BLaER1 (cell line): ENCODE measurements around the gene KIRREL2.

Experiments used
- H3K27ac ChIP-seq: shearing (Covaris generic); formaldehyde crosslinking; 2 replicates; pipeline ENCODE4 v1.8.1; 2022
- H3K27me3 ChIP-seq: shearing (Covaris generic); formaldehyde crosslinking; 2 replicates; pipeline ENCODE4 v1.8.1; 2022
- H3K36me3 ChIP-seq: shearing (Covaris generic); formaldehyde crosslinking; 2 replicates; pipeline ENCODE4 v1.8.1; 2022
- H3K4me1 ChIP-seq: shearing (Covaris generic); formaldehyde crosslinking; 2 replicates; pipeline ENCODE4 v1.8.1; 2022
- H3K4me2 ChIP-seq: shearing (Covaris generic); formaldehyde crosslinking; 2 replicates; pipeline ENCODE4 v1.8.1; 2022
- H3K4me3 ChIP-seq: shearing (Covaris generic); formaldehyde crosslinking; 2 replicates; pipeline ENCODE4 v1.8.1; 2022
- H3K9ac ChIP-seq: shearing (Covaris generic); formaldehyde crosslinking; 2 replicates; pipeline ENCODE4 v1.8.1; 2022
- H3K9me3 ChIP-seq: shearing (Covaris generic); formaldehyde crosslinking; 2 replicates; pipeline ENCODE4 v1.8.1; 2022
- H4K20me1 ChIP-seq: shearing (Covaris generic); formaldehyde crosslinking; 2 replicates; pipeline ENCODE4 v1.8.1; 2022
- Cebpa-rat ChIP-seq: shearing (Covaris generic); IDR thresholded peaks from 2 replicates; pipeline ENCODE4 v1.8.1; 2022

KIRREL2 gene

GRCh38 chr19:35856546-35857149 is at the start of gene KIRREL2:
KIRREL2 (plus strand) TSS chr19:35856911; CDS start chr19:35857120, 209 bp downstream.
- no peak for TF ChIP-seq Cebpa-rat
- peak within 1 kb of the TSS; percentile 67 for H3K4me3 ChIP-seq
- H3K4me1 ChIP-seq: peaks cover 15% of the 10 kb centered on the region
- peak within 1 kb of the TSS; percentile 84 for H3K4me2 ChIP-seq
- peaks cover 41% of the 10 kb centered on the region for H4K20me1 ChIP-seq
- peaks cover 98% of the 10 kb centered on the region for H3K27me3 ChIP-seq
- H3K9ac ChIP-seq: peak within 1 kb of the TSS; percentile 44; the same call in 1 of the 2 replicates
- H3K27ac ChIP-seq: no peak within 1 kb of the TSS
- no peaks in the 10 kb centered on the region for H3K36me3 ChIP-seq
- H3K9me3 ChIP-seq: no peaks in the 10 kb centered on the region

GRCh38 chr19:35807633-35808032 is 49.1 kb upstream of the KIRREL2 start:
- H3K4me2 ChIP-seq: no peak overlapping the region
- no peaks in the 10 kb centered on the region for H3K36me3 ChIP-seq
- no peaks in the 10 kb centered on the region for H3K9me3 ChIP-seq
- no peak overlapping the region for H3K9ac ChIP-seq
- H3K27me3 ChIP-seq: no peaks in the 10 kb centered on the region
- no peak for TF ChIP-seq Cebpa-rat
- H3K4me3 ChIP-seq: no peak overlapping the region
- peaks cover 75% of the 10 kb centered on the region for H3K4me1 ChIP-seq
- H4K20me1 ChIP-seq: no peaks in the 10 kb centered on the region
- no peak overlapping the region for H3K27ac ChIP-seq

GRCh38 chr19:35811317-35812219 is 45.1 kb upstream of the KIRREL2 start:
- Histone ChIP-seq H3K4me3 (no peak overlapping the region), H3K36me3 (no peaks in the 10 kb centered on the region), H3K9me3 (no peaks in the 10 kb centered on the region), H3K27me3 (no peaks in the 10 kb centered on the region), H3K9ac (no peak overlapping the region), H4K20me1 (no peaks in the 10 kb centered on the region), H3K27ac (no peak overlapping the region), H3K4me2 (no peak overlapping the region; the same call in 1 of the 2 replicates), H3K4me1 (peaks cover 36% of the 10 kb centered on the region)
- TF ChIP-seq Cebpa-rat: no peak

GRCh38 chr19:35812220-35813042 is 44.3 kb upstream of the KIRREL2 start, which contains the start of gene PRODH2:
PRODH2 (minus strand) TSS chr19:35812845; CDS start chr19:35812805, 40 bp downstream.
- Histone ChIP-seq H3K4me2 (no peak within 1 kb of the TSS; the same call in 1 of the 2 replicates), H3K27me3 (no peaks in the 10 kb centered on the region), H3K36me3 (no peaks in the 10 kb centered on the region), H4K20me1 (no peaks in the 10 kb centered on the region), H3K27ac (no peak within 1 kb of the TSS), H3K9me3 (no peaks in the 10 kb centered on the region), H3K9ac (no peak within 1 kb of the TSS), H3K4me1 (peaks cover 30% of the 10 kb centered on the region), H3K4me3 (no peak within 1 kb of the TSS)
- TF ChIP-seq Cebpa-rat: no peak

- no peaks in the 10 kb centered on the region for H3K27me3 ChIP-seq
- H3K27ac ChIP-seq: no peak overlapping the region
- no peak overlapping the region for H3K4me2 ChIP-seq
- no peak overlapping the region for H3K4me3 ChIP-seq
- H3K9me3 ChIP-seq: no peaks in the 10 kb centered on the region
- H3K4me1 ChIP-seq: peaks cover 23% of the 10 kb centered on the region
- no peaks in the 10 kb centered on the region for H3K36me3 ChIP-seq
- H4K20me1 ChIP-seq: no peaks in the 10 kb centered on the region
- no peak overlapping the region for H3K9ac ChIP-seq
- TF ChIP-seq Cebpa-rat: no peak
Measured at GRCh38 chr19:35813043-35813890, 43.4 kb upstream of the KIRREL2 start.

GRCh38 chr19:35816262-35816661 is 40.4 kb upstream of the KIRREL2 start:
- H3K4me2 ChIP-seq: no peak overlapping the region
- no peaks in the 10 kb centered on the region for H3K36me3 ChIP-seq
- peaks cover 23% of the 10 kb centered on the region for H3K4me1 ChIP-seq
- H3K27ac ChIP-seq: no peak overlapping the region
- no peak overlapping the region for H3K9ac ChIP-seq
- H3K27me3 ChIP-seq: no peaks in the 10 kb centered on the region
- H3K9me3 ChIP-seq: no peaks in the 10 kb centered on the region
- no peak overlapping the region for H3K4me3 ChIP-seq
- TF ChIP-seq Cebpa-rat: no peak
- no peaks in the 10 kb centered on the region for H4K20me1 ChIP-seq

GRCh38 chr19:35816846-35817245 is 39.9 kb upstream of the KIRREL2 start:
- no peak overlapping the region for H3K4me3 ChIP-seq
- H3K9ac ChIP-seq: no peak overlapping the region
- TF ChIP-seq Cebpa-rat: no peak
- no peak overlapping the region for H3K4me2 ChIP-seq
- no peaks in the 10 kb centered on the region for H3K36me3 ChIP-seq
- no peak overlapping the region for H3K27ac ChIP-seq
- H3K27me3 ChIP-seq: no peaks in the 10 kb centered on the region
- H4K20me1 ChIP-seq: no peaks in the 10 kb centered on the region
- no peaks in the 10 kb centered on the region for H3K9me3 ChIP-seq
- peaks cover 18% of the 10 kb centered on the region for H3K4me1 ChIP-seq

- no peaks in the 10 kb centered on the region for H3K36me3 ChIP-seq
- no peak overlapping the region for H3K4me2 ChIP-seq
- TF ChIP-seq Cebpa-rat: no peak
- H3K27ac ChIP-seq: no peak overlapping the region
- H3K9ac ChIP-seq: no peak overlapping the region
- H3K27me3 ChIP-seq: no peaks in the 10 kb centered on the region
- H4K20me1 ChIP-seq: no peaks in the 10 kb centered on the region
- H3K4me3 ChIP-seq: no peak overlapping the region
- H3K4me1 ChIP-seq: peaks cover 21% of the 10 kb centered on the region
- no peaks in the 10 kb centered on the region for H3K9me3 ChIP-seq
Measured at GRCh38 chr19:35818445-35818844, 38.3 kb upstream of the KIRREL2 start.

GRCh38 chr19:35822579-35822978 is 34.1 kb upstream of the KIRREL2 start:
- H3K4me1 ChIP-seq: peaks cover 21% of the 10 kb centered on the region
- H3K9ac ChIP-seq: no peak overlapping the region
- no peak overlapping the region for H3K27ac ChIP-seq
- H3K27me3 ChIP-seq: peaks cover 15% of the 10 kb centered on the region; the same call in 1 of the 2 replicates
- no peak overlapping the region for H3K4me3 ChIP-seq
- no peaks in the 10 kb centered on the region for H3K36me3 ChIP-seq
- no peak for TF ChIP-seq Cebpa-rat
- peak overlapping the region; percentile 56 for H3K4me2 ChIP-seq
- H4K20me1 ChIP-seq: no peaks in the 10 kb centered on the region
- no peaks in the 10 kb centered on the region for H3K9me3 ChIP-seq
